Suprapubic skin (tissue), 4 donors: ENCODE results near the gene PRR35.

ENCODE experiments used
- CTCF ChIP-seq, 2 donors: fragments of 200-600 bp in 1 of 2; fragments of 450-650 bp in 1 of 2; sonication (generic) in 1 of 2; IDR thresholded peaks; one replicate each; pipeline ENCODE4 v1.5.1; 2016 to 2019; ENCODE audit warnings: antibody characterized with exemption in 2 of 2, mild to moderate bottlenecking in 1 of 2, moderate library complexity in 1 of 2
- POLR2A ChIP-seq, 2 donors: fragments of 450-650 bp; IDR thresholded peaks; one replicate each; pipeline ENCODE4 v1.6.1; 2017; ENCODE audit warnings: antibody characterized with exemption in 2 of 2, mild to moderate bottlenecking in 2 of 2, moderate library complexity in 2 of 2
- POLR2AphosphoS5 ChIP-seq, 3 donors: sonication (generic); formaldehyde crosslinking; IDR thresholded peaks; one replicate each; pipeline ENCODE4 v1.6.1; 2017; ENCODE audit warnings: antibody characterized with exemption in 3 of 3

- TF ChIP-seq CTCF (IDR thresholded peaks at IDR 0.05) (no peak), POLR2AphosphoS5 (IDR thresholded peaks at IDR 0.05) (no peak), POLR2A (IDR thresholded peaks at IDR 0.05) (no peak)
Measured at GRCh38 chr16:530111-530817, 29.9 kb upstream of the PRR35 start.
